A204.1 (cell line): ENCODE data around the gene ZNRF2.
"Not testable (repeated sequence)": the region's sequence is repeated elsewhere in the genome, so short reads cannot be mapped to it uniquely, and the experiment has no call there.

Source experiments
- FAIRE-seq: peaks from 2 replicates; lab custom pipeline; 2012; peaks lifted over from hg19 to GRCh38; lab: Jason Lieb, UNC

Gene ZNRF2

DNA sequence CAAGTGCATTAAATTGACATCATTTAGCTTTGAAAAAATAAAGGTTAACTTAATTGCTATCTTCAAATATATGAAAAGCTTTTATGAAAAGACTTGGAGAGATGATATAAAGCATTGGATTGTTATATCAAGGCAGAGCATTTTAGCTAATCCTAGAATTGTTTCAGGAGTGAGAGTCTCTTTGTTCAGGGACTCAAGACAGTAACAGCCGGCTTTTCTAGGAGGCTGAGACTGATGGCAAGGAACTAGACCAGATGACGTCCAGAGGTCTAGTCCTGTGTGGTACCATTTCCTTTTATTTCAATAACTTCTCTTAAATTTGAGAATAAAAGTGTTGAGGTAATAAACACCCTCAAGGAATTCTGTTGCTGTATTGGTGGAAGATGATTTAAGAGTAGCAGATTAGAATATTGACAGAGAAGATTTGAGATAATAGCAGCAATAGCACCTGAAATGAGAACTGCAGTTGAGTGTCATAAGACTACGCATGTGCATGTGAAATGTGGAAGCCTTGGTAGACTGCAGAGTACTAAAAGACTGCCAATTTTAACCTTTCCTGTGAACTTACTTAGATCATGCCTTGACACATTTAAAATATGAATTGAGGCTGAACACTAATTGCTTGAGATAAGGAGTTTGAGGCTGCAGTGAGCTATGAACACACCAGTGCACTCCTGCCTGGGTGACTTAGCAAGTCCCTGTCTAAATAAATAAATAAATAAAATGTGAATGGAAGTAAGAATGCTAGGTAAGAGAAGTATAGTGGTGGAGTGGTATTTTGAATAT lies 79.6 kb downstream of the ZNRF2 start:
- FAIRE-seq, result no peak

GRCh38 chr7:30364773-30365172 lies 80.4 kb downstream of the ZNRF2 start:
- FAIRE-seq, result no peak

- no peak for FAIRE-seq
Measured at GRCh38 chr7:30365621-30366020, 81.2 kb downstream of the ZNRF2 start.

DNA sequence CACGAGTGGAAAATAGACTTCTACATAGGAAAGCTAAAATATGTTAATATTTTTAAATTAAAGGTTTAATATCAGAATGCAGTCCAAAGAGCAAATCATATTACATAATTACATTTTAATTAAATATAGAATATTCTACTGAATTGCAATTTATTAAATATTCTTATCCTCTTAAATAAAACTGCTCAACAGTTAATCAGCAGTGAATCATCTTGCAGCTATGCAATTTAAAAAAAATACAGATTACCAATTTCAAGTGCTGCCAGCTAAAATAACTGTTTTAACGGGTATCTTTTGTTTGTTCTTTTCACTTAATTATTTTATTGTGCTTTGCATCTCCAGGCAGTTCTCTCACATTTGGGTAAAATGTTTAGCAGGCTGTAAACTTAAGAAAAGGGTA lies 82.2 kb downstream of the ZNRF2 start:
- no peak for FAIRE-seq

- no peak for FAIRE-seq
Measured at GRCh38 chr7:30367561-30367960, 83.2 kb downstream of the ZNRF2 start.

GRCh38 chr7:30369879-30370278 lies 85.5 kb downstream of the ZNRF2 start:
- FAIRE-seq, result no peak

DNA sequence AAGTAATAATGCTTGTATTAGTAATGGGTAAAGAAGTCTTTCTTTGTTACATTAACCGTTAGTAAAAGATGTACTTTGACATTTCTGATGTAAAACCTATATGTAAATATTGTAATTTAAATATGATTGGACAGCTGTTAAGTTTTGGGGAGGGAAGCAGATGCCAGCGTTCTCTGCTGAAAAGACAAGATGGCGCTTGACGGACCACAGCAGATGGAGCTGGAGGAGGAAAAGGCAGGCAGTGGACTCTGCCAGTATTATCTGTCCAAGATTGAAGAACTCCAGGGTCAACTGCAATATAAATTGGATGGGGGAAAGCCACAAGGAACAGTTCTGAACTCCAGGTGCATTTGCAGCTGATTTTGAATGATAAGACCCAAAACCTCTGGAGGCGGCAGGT lies 86.9 kb downstream of the ZNRF2 start:
- no peak for FAIRE-seq

DNA sequence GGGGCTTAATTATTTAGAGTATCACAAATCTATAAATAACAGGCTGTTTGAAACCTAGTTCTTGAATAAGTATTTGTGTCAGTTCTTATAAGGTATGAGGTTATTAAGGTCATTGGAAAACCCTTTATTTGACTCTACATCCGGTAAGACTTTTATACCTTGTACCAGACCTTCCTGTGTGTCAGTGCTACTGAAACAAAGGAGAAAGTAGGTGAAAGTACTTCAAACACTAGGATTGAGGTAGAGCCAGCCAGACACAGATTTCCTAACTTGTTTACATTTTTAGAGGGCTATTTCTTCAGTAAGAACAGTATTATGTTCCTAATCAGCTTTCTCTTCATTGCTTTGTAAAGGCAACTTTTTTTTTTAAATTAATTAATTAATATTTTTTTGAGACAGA lies 93.9 kb downstream of the ZNRF2 start:
- FAIRE-seq, result no peak

GRCh38 chr7:30379131-30379530 lies 94.7 kb downstream of the ZNRF2 start:
- FAIRE-seq, result no peak

DNA sequence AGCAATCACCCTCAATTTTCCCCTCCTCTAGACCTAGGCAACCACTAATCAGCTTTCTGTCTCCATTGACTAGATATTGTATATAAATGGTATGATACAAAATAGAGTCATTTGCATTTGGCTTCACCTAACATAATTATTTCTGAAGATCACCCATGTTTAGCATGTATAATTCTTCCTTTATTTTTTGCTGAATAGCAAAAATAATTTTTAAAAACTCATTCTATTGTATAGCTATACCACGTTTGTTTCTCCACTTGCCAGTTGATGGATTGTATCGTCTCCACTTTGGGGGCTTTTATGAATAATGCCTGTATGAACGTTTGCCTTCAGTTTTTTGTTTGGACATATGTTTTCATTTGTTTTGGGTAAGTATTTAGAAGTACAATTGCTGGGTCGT lies 95.3 kb downstream of the ZNRF2 start:
- FAIRE-seq, result no peak

DNA sequence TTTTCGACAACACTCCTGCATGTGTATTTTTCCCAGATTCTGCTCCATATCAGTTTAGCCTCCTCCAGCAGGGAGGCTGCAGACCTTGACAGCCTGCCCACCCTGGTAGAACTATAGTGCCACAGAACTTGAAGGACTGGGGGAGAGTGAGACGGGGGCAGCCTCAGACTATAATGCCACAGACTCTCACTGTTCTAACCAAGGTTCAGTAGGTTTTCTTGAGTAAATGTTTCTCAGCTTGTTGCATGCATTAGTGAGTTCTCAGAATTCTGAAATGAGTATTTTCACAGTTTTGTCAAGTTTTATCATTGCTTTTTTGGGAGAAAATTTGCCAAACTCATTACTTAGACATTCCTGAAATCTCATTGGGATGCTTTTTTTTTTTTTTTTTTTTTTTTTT lies 95.9 kb downstream of the ZNRF2 start:
- FAIRE-seq, result no peak

DNA sequence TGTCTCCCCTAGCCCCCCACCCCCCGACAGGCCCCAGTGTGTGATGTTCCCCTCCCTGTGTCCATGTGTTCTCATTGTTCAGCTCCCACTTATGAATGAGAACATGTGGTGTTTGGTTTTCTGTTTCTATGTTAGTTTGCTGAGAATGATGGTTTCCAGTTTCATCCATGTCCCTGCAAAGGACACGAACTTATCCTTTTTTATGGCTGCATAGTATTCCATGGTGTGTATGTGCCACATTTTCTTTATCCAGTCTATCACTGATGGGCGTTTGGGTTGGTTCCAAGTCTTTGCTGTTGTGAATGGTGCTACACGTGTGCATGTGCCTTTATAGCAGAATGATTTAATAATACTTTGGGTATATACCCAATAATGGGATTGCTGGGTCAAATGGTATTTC lies 96.4 kb downstream of the ZNRF2 start:
- FAIRE-seq, result not testable (repeated sequence)

GRCh38 chr7:30382607-30383006 lies 98.2 kb downstream of the ZNRF2 start:
- FAIRE-seq, result no peak

DNA sequence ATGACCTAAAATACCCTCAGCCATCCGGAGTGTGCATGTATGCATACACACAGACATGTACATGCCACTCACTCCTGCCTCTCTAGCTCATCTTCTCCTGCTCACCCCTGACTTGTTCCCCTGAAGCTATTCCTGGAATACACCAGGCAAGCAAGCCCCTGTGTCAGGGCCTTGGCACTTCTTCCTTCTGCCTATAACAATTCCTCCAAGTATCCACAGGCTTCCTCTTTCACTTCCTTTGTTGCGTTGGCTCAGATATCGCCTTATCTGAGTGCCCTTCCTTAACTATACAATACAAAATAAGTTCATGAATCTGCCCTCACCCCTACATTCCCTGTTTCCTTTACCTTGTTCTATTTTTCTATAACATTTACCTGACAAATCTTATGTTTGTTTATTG lies 105.4 kb downstream of the ZNRF2 start:
- FAIRE-seq, result no peak

GRCh38 chr7:30390736-30391636 lies 106.6 kb downstream of the ZNRF2 start:
- no peak for FAIRE-seq

DNA sequence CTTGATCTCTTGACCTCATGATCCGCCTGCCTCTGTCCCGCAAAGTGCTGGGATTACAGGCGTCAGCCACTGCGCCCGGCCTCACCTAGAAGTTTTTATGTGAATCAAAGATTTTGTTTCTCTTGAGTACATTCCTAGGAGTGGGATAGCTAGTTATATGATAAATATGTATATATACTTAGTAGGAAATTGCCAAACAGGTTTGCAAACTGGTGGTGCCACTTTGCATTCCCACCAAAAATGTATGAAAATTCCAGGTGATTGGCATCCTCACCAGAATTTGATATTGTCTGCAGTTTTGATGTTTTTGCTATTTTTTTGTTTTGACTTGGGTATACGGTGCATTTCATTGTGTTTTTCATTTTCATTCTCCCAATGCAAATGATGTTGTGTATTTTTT lies 107.4 kb downstream of the ZNRF2 start:
- no peak for FAIRE-seq

- FAIRE-seq, result no peak
Measured at GRCh38 chr7:30395676-30396075, 111.3 kb downstream of the ZNRF2 start.

DNA sequence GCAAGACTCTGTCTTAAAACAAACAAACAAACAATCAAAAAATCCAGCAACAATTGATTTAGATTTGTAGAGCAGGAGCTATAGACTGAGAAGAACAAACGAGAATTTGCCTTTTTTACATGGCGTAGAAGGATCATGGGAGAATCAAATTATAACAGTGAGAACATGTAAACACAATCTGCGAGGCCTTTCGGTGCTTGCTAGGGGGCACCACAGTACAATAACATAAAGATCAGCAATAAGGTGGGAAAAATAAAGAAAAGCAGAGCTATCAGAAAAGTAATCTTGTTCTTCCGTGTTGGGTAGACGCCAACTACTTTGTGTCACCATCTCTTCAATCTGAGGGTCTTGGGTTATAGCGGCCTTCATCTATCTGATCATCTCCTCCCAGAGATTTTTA lies 112.0 kb downstream of the ZNRF2 start:
- no peak for FAIRE-seq

DNA sequence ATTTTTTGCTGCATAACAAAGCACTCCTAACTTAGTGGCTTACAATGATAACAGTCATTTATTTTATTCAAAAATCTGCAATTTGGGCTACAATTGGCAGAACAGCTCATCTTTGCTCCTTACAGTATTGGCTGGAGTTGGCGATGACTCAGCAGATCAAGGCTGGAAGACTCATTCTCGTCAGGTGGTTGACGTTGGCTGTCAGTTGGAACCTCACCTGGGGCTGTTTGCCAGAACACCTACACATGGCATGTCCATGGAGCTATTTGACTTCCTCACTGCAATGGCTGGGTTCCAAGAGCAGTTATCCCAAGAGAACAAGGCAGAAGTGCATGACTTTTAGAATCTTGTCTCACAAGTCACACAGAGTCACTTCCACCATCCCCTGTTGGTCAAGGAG lies 119.1 kb downstream of the ZNRF2 start:
- FAIRE-seq, result no peak

GRCh38 chr7:30405179-30405578 lies 120.8 kb downstream of the ZNRF2 start:
- FAIRE-seq, result no peak

GRCh38 chr7:30406664-30407425 lies 122.4 kb downstream of the ZNRF2 start:
- FAIRE-seq, result no peak

DNA sequence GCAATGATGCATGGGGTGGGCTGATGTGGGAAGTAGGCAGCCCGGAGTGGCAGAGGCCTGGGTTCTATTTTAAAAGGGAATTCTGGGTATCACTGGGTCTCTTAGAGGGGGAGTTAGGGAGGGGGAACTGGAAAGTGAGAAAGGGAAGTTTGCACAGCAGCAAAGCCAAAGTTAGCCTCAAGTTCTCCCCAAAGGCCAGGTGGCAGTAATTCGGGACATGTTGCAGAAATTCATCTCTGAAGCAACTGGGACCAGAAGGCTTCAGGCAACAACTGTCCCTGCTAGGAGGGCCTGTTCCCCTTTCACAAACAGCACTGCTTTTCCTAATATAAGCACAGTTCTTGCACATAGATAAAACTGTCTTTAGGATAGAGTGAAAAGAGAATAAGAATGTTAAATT lies 126.8 kb downstream of the ZNRF2 start:
- no peak for FAIRE-seq

GRCh38 chr7:30411897-30412296 lies 127.5 kb downstream of the ZNRF2 start:
- no peak for FAIRE-seq
